HG03064 (cell line): ENCODE results near the gene KIAA0513.
"Not testable (repeated sequence)": the region's sequence is repeated elsewhere in the genome, so short reads cannot be mapped to it uniquely, and the experiment has no call there.

Experiments
- ATAC-seq: cut with Tn5 transposase; IDR thresholded peaks from one replicate; pipeline ENCODE4 v1.9.1; 2021; ENCODE audit warnings: low read depth; ENCODE audit not compliant: unreplicated experiment

Gene KIAA0513

DNA sequence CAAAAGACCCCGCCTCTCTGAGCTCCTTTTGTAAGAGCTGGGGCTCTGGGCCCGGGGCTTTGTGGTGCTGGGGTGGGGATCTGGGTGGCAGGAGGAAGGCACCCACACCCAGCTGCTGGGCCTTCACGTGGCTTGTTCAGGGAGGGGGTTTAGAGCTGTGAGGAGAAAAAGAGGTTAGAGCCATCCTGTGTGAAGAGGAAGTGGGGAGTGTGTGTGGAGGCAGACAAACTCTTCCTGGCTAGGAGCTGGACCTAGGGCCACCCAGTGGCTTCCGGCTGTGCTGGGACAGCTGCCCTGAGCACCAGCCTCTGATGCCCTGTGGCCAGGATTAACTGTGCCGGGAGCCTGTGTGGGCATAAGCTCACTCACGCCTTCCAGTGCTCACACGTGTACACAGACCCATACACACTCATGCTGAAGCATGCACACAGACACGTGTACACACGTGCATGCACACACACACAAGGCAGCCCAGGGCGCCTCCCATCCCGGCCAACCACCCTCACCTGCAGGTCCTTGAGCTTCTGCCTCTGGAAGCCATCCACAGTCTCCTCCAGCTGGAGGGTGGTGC is 77.3 kb downstream of the KIAA0513 start:
- peak; percentile 64 for ATAC-seq

DNA sequence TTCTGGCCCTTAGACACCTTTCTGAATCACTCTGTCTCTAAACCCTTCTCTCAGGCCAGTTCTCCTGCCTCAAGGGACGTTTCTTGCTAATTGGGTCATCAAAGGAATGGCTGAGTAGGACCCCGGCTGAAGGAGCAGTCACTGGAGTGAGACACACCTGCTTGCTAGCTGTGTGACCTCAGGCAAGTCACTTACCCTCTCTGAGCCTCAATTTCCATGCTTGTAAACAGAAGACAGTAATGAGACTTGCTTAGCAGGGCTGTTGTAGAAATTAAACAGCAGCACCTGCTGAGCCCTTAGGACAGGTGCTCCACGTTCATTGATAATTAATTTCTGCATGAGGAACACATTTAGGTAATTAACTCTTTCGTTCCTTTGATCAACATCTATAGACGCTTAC is 77.9 kb downstream of the KIAA0513 start:
- no peak for ATAC-seq

DNA sequence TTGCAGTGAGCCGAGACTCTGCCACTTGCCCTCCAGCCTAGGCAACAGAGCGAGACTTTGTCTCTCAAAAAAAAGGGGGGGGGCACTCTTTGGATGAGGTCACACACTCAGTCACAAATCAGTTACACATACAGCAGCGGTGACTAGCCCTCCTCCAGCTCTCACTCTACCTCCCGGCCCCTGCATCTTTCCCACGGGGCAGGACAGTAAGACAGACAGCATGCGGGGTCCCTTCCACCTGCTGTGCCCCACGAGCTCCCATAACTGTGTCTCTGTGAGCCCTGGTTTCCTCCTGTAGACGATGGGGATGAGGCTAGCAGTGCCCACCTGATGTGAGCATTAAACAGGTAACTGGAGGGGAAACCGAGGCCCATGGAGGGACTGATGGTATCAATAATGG is 79.5 kb downstream of the KIAA0513 start:
- no peak for ATAC-seq

DNA sequence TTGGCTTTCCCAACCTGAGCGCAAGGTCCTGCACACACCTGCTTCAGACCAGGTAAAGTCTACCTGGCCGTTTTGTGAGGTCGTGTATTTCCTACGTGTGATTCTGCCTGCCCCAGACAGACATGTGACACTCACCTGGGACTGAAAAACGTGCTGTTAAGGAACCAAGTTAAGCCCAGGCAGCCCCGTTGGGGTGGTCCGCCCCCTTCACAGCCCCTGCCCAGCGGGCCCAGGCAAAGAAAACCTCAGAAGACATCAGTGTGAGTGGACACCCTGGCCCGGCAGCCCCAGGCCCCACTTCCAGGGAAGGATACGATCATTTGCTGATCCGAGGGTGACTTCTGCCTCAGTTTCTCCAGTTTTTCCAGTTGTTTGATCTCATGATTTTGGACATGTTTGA is 79.9 kb downstream of the KIAA0513 start:
- ATAC-seq: no peak

DNA sequence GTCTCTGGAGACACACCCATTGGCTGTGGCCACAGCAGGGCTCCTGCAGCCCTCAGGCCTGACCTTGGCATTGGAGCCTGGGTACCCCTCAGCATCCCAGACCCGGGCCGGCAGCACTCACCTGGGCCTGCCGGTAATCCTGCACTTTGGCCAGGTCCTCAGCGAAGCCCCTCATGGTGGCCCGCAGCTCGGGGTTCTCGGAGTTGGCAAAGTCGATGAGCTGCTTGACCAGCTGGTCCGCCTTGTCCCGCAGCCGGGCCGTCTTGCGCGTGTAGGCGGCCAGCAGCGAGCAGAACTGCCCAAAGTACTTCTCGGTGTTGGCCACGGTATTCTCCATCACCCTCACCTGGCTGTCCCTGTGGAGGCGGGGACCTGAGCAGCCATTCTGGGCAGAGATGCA is 82.5 kb downstream of the KIAA0513 start:
- no peak for ATAC-seq

DNA sequence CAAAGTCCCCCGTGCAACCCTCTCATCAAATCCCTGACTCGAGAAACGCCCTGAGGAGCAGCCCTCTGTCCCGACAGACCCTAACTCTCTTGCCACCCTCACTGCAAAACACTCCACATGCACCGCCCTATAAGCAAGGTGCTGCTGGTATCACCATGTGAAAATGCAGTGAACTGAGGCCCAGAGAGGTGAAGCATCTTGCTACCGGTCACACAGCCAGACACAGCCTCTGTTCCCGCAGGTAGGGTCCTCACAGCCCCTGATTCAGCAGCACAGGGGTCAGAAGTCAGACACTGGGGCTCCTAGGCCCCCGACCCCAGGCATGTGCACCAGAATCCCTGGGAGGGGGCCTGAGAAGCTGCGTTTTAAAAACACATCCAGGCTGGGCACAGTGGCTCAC is 83.6 kb downstream of the KIAA0513 start:
- no peak for ATAC-seq

DNA sequence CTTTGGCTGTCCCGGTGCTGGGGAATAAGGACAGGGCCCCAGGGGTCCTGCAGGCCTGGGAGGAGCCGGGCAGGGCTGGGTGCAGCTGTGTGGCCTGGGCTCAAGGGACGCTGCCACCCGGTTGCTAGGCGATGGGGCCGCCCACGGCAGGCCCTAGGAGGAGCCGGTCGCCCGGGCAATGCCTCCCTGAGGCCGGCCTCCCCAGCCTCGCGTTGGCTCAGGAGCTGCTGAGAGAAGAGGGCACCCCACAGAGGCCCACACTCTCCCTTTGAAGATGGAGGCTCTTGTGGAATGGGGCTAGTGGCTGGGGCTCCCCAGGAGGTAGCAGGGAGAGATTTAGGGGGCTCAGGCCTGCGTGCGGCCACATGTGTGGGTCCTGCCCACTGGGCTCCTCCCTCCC is 84.8 kb downstream of the KIAA0513 start, which contains the start of gene CIBAR2:
CIBAR2 (minus strand) TSS at position 109 of the 400 bp plus-strand sequence. CDS start 120 bp downstream, outside the sequence.
- no peak for ATAC-seq

DNA sequence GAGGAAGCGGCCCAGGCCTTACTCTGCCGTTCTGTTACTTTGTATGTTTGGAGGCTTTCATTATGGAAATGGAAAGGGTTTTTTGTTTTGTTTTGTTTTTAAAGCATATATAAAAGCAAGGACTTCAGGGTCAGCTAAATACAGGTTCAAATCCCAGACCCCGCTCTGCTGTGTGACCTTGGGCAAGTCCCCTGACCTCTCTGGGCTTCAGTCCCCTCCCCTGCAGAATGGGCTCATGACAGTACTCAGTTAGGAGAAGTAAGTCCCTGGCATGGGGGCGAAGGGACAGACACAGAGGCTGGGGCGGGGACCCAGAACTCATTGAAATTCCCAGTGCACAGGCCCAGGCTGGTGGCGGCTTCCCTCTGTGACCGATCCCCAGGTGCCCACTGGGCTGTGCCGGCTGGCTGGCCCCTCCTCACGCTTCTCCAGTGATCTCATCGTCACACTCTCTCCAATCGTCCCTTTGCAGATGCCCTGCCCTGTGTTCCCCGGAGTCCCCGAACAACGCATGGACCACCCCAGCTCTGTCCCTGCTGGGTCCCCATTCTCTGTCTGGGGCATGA is 85.7 kb downstream of the KIAA0513 start:
- ATAC-seq: no peak

DNA sequence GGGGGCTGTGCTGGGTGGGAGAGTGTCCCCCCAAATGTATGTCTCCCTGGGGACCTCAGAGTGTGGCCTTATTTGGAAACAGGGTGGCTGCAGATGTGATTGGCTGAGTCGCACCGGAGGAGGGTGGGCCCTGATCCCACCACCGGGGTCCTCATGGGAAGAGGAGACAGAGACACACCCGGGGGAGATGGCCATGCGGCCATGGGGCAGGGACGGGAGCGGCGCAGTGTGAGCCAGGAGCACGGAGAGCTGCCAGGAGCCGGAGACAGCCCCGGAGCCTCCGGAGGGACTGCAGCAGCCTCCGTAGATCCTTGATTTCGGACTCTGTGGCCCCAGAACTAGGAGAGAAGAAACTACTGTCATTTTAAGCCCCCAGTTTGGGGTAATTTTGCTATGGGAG is 86.3 kb downstream of the KIAA0513 start:
- no peak for ATAC-seq

DNA sequence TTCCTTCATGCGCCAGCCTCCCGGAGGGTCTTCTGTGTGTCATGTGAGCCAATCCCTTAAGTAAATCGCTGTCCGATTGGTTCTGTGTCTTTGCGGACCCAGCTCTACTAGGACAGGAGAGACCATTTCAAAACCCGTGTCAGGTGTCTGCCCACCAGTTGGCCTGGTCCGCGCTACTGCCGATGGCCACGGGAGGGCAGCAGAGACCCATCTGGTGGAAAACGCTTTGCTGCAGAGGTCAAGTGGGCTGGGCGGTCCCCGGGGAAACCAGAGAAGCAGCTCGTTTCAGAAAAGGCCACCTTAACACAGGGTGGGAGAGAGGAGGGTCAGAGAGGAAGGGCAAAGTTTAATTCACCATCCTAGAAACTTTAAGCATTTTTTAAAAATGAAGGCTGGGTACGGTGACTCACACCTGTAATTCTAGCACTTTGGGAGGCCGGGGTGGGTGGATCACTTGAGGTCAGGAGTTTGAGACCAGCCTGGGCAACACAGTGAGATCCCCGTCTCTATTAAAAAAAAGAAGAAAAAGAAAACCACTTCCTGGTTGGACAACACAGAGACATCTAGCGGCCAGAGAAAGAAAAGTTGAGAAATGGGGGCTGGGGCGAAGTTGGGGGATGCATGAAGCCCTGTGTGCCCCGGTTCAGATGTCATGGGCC is 87.4 kb downstream of the KIAA0513 start:
- ATAC-seq: no peak

DNA sequence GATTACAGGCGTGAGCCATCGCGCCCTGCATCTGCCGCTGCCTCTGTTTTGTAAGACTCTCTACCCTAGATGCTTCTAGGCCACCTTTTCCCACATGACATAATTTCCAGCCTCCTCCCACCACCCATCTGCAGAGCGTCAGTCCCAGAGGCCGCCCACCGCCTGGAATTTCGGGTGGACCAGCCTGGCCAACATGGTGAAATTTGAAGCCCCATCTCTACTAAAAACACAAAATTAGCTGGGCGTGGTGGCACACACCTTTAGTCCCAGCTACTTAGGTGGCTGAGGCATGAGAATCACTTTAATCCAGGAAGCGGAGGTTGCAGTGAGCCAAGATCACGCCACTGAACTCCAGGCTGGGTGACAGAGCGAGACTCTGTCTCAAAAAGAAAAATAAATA is 89.8 kb downstream of the KIAA0513 start:
- no peak for ATAC-seq

DNA sequence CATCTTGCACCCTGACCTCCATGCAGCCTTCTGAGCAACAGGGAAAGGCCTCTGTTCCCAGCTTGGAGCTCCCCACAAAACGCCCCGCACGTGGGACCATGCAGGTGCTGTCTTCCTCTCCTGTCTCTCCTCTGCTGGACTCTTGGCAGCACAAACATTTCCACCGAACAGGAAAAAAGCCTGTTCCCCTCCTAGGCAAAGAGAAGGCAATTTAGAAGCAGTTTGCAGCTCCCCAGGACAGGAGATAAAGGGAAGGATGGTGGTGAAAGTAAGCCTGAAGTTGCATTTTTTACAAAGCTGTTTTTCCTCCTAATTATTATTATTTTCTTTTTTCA is 92.4 kb downstream of the KIAA0513 start:
- ATAC-seq: no peak

DNA sequence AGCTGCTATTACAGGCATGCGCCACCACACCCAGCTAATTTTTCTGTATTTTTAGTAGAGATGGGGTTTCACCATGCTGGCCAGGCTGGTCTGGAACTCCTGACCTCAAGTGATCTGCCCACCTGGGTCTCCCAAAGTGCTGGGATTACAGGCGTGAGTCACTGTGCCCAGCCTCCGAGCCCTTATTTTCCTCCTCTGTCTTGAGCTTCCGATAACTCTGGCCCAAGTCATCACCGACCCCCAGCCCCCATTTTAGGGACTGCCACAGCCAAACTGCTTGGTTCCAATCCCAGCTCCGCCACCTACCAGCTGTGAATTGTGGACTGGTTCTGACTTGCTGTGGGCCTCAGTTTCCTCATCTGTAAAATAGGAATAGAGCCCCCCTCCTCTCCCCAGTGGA is 95.8 kb downstream of the KIAA0513 start:
- ATAC-seq: not testable (repeated sequence)

DNA sequence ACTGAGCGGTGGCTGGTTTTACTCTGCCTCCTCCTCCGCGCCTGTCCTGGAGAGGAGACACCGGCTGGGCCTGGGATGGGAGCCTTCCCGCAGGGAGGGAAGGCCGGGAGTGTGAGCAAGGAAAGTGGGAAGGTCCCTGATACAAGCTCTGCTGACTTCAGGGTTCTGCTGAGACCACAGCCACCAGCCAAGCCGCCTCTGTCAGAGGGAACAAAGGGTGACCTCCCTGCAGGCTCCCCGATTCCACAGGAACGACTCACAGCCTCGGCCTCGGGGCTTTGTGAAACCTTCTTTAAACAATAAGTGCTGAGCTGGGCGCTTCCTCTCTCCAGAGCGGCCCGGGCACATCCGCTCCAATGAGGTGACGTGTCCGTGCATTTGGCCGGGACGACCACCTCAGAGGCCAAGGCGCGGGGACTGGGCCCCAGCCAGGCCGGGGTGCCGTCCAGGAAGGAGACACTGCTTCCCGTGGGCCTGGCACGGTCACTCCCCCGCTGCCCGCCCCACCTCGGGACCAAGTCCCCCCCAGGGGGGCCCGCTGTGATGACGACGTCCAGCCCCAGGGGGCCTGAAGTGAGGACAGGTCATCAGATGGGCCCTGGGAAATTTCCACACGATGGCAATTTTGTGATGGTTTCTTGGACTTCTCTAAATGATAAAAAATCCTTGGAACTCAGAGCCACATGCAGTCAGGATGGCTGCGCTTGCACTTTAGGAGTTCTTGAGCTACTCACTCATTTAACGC is 96.5 kb downstream of the KIAA0513 start:
- no peak for ATAC-seq

DNA sequence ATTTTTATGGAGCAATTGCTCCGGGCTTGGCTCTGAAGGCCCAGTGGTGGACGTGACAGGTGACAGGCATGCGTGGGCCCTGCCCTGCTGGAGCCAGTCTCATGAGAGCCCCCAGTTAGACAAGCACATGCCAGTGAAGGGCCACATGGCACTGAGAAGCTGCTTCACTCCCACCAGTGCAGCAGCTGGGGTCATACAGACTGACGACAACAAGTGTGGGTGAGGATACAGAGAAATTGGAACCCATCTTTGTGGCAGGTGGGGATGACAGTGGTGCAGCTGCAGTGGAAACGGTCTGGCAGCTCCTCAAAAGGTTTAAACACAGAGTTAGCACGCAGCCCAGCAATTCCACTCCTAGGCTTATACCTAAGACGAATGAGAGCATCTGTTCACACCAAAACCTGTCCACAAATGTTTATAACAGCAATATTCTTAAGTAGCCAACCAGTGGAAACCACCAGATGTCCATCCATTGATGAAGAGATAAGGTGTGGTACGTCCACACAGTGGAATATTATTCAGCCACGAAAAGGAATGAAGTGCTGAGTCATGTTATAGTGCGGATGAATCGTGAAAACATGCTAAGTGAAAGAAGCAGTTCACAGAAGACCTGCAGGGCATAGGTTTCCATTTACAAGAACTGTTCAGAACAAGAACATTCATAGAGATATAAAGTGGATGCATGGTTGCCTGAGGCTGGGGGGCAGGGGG is 97.2 kb downstream of the KIAA0513 start:
- no peak for ATAC-seq

DNA sequence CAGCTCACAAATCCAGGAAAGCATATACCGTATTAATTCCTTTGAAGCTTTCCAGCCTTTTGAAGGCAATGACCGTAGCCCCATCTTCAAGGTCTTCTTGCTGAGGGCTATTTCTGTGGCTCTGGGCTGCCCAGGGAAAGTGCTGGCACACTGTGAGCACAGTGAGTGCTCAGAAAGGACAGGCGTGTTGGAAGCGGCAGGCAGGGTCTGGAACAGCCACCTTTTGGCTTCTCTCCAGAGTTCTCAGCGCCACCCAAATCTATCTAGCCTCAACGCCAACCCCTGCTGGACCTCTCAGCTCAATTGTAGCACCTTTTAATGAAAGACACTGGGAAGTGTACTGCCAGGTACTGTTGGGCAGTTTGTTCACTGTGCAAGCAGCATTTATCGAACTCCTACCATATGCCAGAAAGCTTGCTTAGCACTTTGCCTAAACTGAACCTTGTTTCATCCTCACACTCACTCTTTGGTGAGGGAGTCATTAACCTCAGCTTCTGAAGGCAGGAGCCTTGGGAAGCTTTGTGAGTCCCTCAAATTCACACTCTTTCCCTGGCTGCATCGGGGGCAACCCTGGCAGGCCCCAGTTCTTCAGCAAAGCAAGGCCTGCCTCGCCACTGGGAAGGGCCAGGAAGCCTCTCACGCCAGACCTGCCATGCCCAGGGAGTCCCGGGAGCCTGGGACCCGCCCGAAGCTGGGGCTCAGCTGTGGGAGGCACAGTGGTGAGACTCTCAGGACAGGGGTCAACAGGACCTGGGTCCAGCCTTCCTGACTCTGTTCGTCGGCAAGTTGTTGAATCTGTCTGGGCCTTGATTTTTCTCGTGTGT is 98.2 kb downstream of the KIAA0513 start:
- no peak for ATAC-seq

DNA sequence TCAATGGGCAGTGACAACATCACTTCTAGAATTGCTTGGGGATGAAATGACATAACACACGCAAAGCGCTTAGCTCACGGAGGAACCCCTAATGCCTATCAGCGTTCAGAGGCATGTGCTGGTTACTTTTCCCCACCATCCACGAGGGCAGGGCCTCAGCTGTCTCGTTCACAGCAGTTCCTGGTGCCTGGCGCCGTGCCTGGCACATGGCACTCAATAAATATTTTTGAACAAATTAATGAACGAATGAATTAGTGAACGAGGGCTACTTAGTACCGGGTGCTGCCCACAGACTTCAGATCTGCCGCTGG is 98.8 kb downstream of the KIAA0513 start:
- ATAC-seq: no peak

DNA sequence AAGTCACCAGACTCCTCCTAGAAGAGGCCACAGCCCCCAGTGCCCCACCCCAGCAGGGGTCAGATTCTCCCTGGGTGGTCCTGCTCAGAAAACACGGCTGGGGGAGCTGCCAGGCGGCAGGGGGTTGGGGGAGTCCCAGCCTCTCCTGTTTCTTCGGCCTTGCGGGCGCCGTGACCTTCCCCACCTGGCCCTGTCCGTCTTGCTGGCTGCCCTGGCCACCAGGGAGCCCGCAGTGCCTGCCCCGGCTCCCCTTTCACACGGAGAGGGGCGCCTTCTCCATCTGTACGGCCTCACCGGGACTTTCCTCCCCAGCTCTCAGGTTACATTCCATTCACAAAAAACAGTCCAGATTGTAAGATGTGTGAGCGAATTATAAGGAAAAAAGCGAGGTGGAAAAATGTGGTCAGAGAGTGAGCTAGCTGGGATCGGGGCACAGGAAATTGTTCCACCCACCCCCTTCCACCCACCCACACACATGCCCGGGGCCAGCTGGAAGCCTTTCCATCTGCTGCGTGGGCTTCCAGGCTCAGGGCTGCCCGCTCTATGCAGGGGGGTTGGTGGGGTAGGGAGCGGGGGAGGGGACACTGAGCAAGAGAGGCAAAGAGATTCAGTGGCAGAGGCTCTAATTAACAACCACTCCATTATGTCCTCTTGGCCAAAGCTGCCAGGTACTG is 99.2 kb downstream of the KIAA0513 start:
- ATAC-seq: no peak

DNA sequence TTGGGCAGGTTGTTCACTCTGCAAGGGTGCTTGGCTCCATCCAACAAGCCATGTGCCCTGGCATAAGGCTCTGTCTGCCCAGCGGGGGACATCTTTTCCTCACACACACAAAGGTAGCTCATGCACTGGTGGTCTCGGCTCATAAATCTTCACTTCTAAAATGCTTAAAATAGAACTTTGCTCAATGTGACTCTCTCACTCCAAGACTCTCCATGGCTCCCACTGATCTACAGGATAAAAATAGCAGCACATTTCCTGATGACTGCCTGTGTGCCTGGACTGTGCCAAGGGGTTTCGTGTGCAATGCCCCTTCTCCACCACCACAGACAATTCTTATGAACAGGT is 99.8 kb downstream of the KIAA0513 start:
- no peak for ATAC-seq
